IgD-negative memory B cell (primary cell): ENCODE measurements around the gene MAZ. TPM values are rescaled to one million over a fixed set of nuclear protein-coding genes. Genes with fewer than 3 reads are reported as not detected.
"Not testable (repeated sequence)": the region's sequence is repeated elsewhere in the genome, so short reads cannot be mapped to it uniquely, and the experiment has no call there.

Experiments used
- H3K27ac Mint-ChIP-seq, 3 donors: one replicate each; pipeline ENCODE4 v1.8.0; 2020 to 2022; ENCODE audit warnings: mild to moderate bottlenecking in 3 of 3, mixed read lengths in 3 of 3, moderate library complexity in 1 of 3
- H3K27me3 Mint-ChIP-seq: one replicate; pipeline ENCODE4 v1.8.0; 2021; ENCODE audit warnings: mixed read lengths
- H3K36me3 Mint-ChIP-seq: one replicate; pipeline ENCODE4 v1.8.0; 2020; ENCODE audit warnings: mild to moderate bottlenecking, mixed read lengths
- H3K4me1 Mint-ChIP-seq, 3 donors: one replicate each; pipeline ENCODE4 v1.8.0; 2020 to 2022; ENCODE audit warnings: mixed read lengths in 3 of 3, mild to moderate bottlenecking in 1 of 3
- H3K4me3 Mint-ChIP-seq, 4 donors: one replicate each; pipeline ENCODE4 v1.8.0; 2020 to 2022; ENCODE audit warnings: mild to moderate bottlenecking in 4 of 4, mixed read lengths in 4 of 4, moderate library complexity in 3 of 4
- H3K9me3 Mint-ChIP-seq, 3 donors: one replicate each; pipeline ENCODE4 v1.8.0; 2020 to 2021; ENCODE audit warnings: mixed read lengths in 3 of 3, mild to moderate bottlenecking in 1 of 3
- polyA plus RNA-seq: library from polyadenylated mRNA; unstranded; fragments of 300-500 nt; fragmentation: Illumina TruSeq; gene quantifications from one replicate; pipeline ENCODE4 v1.2.3, GENCODE V29; 2021

MAZ gene
- polyA plus RNA-seq, 1 donor from 2014 or later, result 22.9 TPM

DNA sequence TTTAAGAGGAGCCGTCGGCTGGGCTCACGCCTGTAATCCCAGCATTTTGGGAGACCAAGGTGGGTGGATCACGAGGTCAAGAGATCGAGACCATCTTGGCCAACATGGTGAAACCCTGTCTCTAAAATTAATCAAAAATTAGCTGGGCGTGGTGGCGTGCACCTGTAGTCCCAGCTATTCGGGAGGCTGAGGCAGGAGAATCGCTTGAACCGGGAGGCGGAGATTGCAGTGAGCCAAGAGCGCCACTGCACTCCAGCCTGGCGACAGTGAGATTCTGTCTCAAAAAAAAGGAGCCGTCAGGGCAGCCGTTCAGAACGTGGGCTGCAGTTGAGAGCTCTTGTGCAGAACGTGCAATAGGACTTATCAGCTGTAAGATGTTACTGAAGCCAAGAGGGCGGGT, 13.2 kb upstream of the MAZ start:
- peaks cover 19 to 31% (median 21%) of the 10 kb centered on the region in 3 donors for H3K4me1 Mint-ChIP-seq
- not testable (repeated sequence) for H3K27ac Mint-ChIP-seq, H3K9me3 Mint-ChIP-seq, H3K27me3 Mint-ChIP-seq
- H3K4me3 Mint-ChIP-seq, result peak overlapping the region in 1 of 4 donors; percentile 95
- H3K36me3 Mint-ChIP-seq, result peaks cover 14% of the 10 kb centered on the region

DNA sequence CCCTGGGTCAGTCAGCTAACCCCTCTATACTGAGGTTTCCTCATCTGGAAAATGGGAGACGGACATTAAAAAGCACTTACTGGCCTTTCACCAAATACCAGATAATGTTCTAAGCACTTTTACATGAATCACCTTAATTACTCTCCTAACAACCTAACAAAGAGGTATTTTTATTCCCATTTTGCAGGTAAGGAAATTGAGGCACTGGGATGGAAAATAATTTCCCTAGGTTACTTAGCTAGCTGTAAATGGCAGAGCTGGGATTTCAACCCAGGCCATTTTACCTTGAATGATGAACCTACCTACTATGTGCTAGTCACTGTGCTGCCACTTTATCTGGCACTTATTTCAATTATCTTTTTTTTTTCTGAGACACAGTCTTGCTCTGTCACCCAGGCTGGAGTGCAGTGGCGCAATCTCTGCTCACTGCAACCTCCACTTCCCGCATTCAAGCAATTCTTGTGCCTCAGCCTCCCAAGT, 12.1 kb upstream of the MAZ start:
- H3K27ac Mint-ChIP-seq, result no peak overlapping the region
- H3K9me3 Mint-ChIP-seq, result no peaks in the 10 kb centered on the region
- H3K4me1 Mint-ChIP-seq, result peaks cover 19 to 29% (median 21%) of the 10 kb centered on the region in 3 donors
- H3K4me3 Mint-ChIP-seq, result peak overlapping the region in 1 of 4 donors; percentile 71
- no peaks in the 10 kb centered on the region for H3K27me3 Mint-ChIP-seq
- H3K36me3 Mint-ChIP-seq, result peaks cover 13% of the 10 kb centered on the region

DNA sequence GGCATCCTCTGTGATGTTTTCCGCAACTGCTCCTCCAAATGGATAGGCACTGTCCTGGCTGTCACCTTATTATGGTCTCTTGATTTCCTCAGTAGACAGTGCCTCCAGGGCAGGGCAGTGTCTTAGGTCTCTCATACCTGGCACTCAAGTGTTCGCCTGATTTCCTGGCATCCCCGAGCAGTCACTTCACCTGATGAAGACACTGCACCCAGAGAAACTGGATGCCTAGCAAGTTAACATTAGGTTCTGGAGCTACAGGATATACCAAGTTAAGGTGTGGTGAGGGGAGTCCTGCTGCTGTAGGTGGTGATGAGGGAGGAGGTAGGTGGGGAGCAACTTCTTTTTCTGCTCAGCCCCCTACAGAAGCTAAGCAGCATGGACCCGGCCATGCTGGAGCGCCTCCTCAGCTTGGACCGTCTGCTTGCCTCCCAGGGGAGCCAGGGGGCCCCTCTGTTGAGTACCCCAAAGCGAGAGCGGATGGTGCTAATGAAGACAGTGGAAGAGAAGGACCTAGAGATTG, 3.9 kb upstream of the MAZ start:
- H3K4me1 Mint-ChIP-seq, result peaks cover 15 to 18% (median 15%) of the 10 kb centered on the region in 3 donors
- no peaks in the 10 kb centered on the region for H3K27me3 Mint-ChIP-seq
- peak overlapping the region in 1 of 4 donors; percentile 96 for H3K4me3 Mint-ChIP-seq
- H3K36me3 Mint-ChIP-seq, result peaks cover 4% of the 10 kb centered on the region
- H3K9me3 Mint-ChIP-seq, result no peaks in the 10 kb centered on the region
- H3K27ac Mint-ChIP-seq, result peak overlapping the region in 1 of 3 donors; percentile 95

DNA sequence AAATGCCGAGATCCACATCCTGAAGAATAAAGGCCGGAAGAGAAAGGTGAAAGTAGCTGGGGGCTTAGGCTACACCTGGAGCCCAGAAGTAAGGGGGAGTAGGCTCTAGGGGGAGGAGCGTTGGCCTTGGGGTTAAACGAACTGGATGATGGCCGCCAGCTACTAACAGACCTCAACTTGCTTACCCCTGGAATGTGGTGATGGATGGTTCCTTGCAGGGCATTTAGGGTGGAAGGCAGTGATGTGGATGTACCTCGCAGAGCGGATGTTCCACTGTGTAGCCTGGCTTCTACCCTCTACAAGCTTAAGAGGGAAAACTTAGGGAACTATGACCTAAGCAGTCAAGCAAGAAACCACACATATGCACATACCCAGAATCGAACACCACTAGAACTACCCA, 2.3 kb upstream of the MAZ start:
- Mint-ChIP-seq H3K36me3 (peaks cover 5% of the 10 kb centered on the region), H3K4me3 (peak overlapping the region; percentile 96 to 100 (median 100)), H3K9me3 (no peaks in the 10 kb centered on the region), H3K27me3 (no peaks in the 10 kb centered on the region), H3K4me1 (peaks cover 21 to 23% (median 23%) of the 10 kb centered on the region in 3 donors), H3K27ac (peak overlapping the region; percentile 95 to 100 (median 99))

DNA sequence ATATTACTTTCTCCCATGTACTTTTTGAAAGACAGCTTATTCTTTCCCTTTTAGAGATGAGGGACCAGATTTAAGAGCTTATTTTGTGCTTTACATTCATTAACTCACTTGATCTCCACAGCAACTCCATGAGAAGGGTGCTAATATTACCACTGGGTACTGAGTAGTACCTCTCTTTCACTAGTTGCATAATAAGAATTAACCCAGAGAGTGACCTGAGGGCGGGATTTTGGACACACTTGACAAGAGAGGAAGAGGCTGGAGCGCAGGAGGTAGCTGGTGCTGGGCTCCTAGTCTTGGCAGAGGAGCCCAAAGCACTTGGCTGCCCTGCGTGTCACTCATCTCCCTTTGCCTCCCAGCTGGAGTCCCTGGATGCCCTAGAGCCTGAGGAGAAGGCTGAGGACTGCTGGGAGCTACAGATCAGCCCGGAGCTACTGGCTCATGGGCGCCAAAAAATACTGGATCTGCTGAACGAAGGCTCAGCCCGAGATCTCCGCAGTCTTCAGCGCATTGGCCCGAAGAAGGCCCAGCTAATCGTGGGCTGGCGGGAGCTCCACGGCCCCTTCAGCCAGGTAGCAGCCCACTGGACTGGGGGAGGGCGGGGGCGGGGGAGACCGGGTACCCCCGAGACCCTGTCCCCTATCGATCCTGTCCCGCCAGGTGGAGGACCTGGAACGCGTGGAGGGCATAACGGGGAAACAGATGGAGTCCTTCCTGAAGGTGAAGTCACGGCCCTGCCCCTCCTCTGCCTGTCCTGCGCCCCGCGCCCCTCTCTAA, 1.7 kb upstream of the MAZ start:
- Mint-ChIP-seq H3K4me1 (peaks cover 21 to 23% (median 23%) of the 10 kb centered on the region in 3 donors), H3K4me3 (peak overlapping the region; percentile 96 to 100 (median 100)), H3K27ac (peak overlapping the region; percentile 95 to 100 (median 99)), H3K9me3 (no peaks in the 10 kb centered on the region), H3K27me3 (no peaks in the 10 kb centered on the region), H3K36me3 (peaks cover 5% of the 10 kb centered on the region)

DNA sequence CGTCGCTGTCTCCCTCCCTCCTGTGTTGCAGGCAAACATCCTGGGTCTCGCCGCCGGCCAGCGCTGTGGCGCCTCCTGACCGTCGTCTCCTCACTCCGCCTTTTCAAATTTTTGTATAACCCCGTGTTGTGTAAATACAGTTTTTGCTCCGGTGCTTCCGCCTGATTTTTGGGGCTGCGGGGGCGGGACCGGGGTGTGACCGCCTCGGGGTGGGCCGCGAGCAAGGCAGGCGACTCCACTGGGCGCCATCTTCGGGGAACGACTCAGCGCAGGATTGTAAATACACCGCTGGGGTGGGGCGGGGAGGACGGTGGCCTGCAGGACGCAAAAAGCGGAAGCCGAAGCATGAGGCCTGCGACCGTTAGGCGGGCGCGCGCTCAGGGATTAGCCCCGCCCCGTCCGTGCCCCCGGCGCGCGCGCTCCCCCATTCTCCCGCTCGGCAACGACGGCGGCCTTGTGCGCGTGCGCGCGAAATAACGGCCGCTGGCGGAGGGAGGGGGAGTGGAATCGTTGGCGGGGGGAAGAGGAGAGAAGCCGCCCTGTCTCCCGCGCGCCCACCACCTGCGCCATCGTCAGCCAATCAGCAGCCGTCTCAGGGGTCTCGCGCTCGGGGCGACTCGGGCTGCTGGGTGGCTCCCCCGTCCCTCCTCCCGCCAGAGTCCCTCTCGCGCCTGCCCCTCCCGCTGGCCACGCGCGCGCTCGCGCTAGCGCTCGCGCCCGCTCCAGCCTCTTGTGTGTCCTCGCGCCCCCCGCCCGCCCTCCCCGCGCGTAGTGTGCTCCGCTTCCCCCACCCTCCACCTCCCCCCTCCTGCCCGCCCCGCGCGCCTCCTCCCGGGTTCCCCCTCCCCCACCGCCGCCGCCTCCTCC, 864 bp upstream of the MAZ start:
- H3K9me3 Mint-ChIP-seq, result no peaks in the 10 kb centered on the region
- no peaks in the 10 kb centered on the region for H3K27me3 Mint-ChIP-seq
- H3K36me3 Mint-ChIP-seq, result peaks cover 5% of the 10 kb centered on the region
- H3K27ac Mint-ChIP-seq, result peak overlapping the region; percentile 95 to 100 (median 99)
- H3K4me3 Mint-ChIP-seq, result peak overlapping the region; percentile 96 to 100 (median 100)
- peaks cover 23 to 28% (median 26%) of the 10 kb centered on the region in 3 donors for H3K4me1 Mint-ChIP-seq

DNA sequence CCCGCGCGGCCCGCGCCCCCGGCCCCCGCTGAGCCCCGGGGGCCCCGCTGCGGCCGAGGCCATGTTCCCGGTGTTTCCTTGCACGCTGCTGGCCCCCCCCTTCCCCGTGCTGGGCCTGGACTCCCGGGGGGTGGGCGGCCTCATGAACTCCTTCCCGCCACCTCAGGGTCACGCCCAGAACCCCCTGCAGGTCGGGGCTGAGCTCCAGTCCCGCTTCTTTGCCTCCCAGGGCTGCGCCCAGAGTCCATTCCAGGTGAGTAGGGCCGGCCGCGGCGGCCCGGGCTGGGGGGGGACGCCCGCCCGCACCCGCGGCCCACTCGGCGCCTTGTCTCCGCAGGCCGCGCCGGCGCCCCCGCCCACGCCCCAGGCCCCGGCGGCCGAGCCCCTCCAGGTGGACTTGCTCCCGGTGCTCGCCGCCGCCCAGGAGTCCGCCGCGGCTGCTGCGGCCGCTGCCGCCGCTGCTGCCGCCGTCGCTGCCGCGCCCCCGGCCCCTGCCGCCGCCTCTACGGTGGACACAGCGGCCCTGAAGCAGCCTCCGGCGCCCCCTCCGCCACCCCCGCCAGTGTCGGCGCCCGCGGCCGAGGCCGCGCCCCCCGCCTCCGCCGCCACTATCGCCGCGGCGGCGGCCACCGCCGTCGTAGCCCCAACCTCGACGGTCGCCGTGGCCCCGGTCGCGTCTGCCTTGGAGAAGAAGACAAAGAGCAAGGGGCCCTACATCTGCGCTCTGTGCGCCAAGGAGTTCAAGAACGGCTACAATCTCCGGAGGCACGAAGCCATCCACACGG, 504 bp downstream of the MAZ start:
- Mint-ChIP-seq H3K27ac (peak overlapping the region; percentile 90 to 98 (median 95)), H3K36me3 (peaks cover 5% of the 10 kb centered on the region), H3K4me3 (peak overlapping the region; percentile 80 to 97 (median 88)), H3K27me3 (peaks cover 1% of the 10 kb centered on the region), H3K4me1 (peaks cover 27 to 37% (median 35%) of the 10 kb centered on the region in 3 donors), H3K9me3 (no peaks in the 10 kb centered on the region)

DNA sequence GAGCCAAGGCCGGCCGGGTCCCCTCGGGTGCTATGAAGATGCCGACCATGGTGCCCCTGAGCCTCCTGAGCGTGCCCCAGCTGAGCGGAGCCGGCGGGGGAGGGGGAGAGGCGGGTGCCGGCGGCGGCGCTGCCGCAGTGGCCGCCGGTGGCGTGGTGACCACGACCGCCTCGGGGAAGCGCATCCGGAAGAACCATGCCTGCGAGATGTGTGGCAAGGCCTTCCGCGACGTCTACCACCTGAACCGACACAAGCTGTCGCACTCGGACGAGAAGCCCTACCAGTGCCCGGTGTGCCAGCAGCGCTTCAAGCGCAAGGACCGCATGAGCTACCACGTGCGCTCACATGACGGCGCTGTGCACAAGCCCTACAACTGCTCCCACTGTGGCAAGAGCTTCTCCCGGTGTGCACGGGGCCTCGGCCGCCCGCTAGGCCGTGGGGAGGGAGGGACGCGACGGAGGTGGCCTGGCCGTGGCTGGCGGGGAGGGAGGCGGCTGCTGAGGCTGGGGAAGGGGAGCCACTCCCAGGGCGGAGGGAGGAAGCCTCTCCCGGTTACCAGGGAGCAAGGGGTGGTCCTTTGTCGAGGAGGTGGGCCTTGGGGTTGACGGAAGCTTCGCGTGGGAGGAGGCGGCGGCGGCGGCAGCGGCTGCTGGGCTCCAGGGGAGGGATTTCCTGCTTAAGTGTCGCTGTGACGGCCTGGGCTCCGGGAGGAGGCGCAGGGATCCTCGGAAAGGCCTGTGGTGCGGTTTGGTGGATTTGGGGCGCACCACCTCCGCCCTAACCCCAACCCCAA, 1.3 kb downstream of the MAZ start:
- Mint-ChIP-seq H3K36me3 (peaks cover 5% of the 10 kb centered on the region), H3K4me3 (peak overlapping the region; percentile 80 to 97 (median 88)), H3K27ac (peak overlapping the region; percentile 90 to 98 (median 95)), H3K4me1 (peaks cover 27 to 40% (median 35%) of the 10 kb centered on the region in 3 donors), H3K9me3 (no peaks in the 10 kb centered on the region), H3K27me3 (peaks cover 1% of the 10 kb centered on the region)

DNA sequence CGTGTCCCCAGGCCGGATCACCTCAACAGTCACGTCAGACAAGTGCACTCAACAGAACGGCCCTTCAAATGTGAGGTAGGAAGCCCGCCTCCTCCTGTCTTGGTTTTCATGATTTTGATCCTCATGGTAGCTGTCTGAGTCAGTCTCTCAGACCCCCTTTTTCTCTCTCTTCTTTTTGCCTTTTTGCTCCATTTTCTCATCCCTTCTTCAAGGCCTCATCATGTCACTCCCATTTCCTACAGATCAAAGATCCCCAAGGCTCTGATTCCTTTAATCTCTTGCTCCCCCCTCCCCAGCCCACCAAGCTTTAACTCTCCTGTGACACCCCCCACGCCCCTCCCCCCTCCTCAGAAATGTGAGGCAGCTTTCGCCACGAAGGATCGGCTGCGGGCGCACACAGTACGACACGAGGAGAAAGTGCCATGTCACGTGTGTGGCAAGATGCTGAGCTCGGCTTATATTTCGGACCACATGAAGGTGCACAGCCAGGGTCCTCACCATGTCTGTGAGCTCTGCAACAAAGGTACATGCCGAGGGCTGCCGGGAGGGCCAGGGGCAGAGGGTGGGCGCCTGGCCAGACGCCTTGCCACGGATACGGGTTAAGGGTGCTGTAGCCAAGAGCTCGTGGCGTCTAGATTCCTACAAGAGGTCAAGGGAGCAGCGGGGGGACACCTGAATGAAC, 2.0 kb downstream of the MAZ start:
- Mint-ChIP-seq H3K4me1 (peaks cover 27 to 40% (median 35%) of the 10 kb centered on the region in 3 donors), H3K36me3 (peaks cover 5% of the 10 kb centered on the region), H3K27ac (peak overlapping the region; percentile 90 to 98 (median 95)), H3K9me3 (no peaks in the 10 kb centered on the region), H3K4me3 (peak overlapping the region; percentile 80 to 97 (median 88)), H3K27me3 (peaks cover 1% of the 10 kb centered on the region)

DNA sequence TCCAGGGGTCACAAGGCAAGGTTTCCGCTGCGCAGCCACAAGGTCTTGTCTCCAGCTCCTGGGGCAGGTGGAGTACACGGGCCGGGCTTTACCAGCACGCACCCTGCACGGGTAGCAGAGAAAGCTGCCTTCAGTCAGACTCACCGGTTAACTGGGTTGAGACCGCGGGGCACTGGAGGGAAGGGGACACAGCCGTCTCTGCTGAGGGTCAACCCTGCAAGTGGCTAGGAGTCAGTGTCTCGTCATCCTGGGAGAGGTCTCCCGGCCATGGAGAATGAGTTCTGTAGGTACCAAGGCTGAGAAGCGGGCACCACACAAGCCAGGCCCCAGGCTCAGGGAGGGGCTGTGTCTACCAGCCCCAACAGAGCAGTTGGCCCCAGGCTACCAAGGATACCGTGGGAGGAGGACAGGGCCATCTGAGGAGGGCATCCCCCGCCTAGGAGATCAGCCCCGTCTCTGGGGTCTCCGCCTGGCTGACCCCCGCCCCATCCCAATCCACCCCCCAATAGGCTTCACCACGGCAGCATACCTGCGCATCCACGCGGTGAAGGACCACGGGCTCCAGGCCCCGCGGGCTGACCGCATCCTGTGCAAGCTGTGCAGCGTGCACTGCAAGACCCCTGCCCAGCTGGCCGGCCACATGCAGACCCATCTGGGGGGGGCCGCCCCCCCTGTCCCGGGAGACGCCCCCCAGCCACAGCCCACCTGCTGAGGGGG, 2.9 kb downstream of the MAZ start:
- Mint-ChIP-seq H3K9me3 (no peaks in the 10 kb centered on the region), H3K4me3 (peak overlapping the region; percentile 21 to 97 (median 87)), H3K27ac (peak overlapping the region in 2 of 3 donors; percentile 92 to 93), H3K27me3 (peaks cover 1% of the 10 kb centered on the region), H3K4me1 (peaks cover 18 to 33% (median 28%) of the 10 kb centered on the region in 3 donors), H3K36me3 (peaks cover 5% of the 10 kb centered on the region)

DNA sequence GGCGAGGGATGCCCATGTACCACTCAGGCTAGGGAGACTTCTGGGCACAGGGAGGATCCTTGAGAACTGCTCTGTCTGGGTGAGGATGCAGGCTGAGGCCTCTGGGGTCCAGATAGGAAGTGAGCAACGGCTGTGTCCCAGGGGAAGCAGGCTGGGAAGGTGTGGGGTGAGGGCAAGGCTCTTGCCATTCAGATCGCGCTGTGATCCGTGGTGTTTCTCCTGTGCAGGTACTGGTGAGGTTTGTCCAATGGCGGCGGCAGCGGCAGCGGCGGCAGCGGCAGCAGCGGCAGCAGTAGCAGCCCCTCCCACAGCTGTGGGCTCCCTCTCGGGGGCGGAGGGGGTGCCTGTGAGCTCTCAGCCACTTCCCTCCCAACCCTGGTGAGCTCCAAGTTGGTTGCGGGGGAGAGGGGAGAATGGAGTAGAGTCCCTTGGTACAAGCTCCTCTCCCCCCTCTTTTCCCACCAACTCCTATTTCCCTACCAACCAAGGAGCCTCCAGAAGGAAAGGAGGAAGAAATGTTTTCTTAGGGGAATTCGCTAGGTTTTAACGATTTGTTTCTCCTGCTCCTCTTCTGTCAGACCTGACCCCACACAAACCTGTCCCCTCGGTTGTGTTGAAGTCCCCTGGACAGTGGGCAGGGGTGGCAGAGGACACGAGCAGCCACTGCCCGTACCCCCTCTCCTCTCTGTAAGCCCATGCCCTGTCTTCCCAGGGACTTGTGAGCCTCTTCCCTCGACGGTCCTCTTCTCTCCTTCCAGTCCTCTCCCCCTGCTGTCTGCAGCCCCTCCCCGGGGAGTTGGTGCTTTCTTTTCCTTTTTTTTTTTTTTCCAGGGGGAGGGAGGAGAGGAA, 3.7 kb downstream of the MAZ start:
- H3K27ac Mint-ChIP-seq, result peak overlapping the region in 2 of 3 donors; percentile 92 to 93
- peaks cover 13 to 32% (median 24%) of the 10 kb centered on the region in 3 donors for H3K4me1 Mint-ChIP-seq
- no peaks in the 10 kb centered on the region for H3K9me3 Mint-ChIP-seq
- H3K4me3 Mint-ChIP-seq, result peak overlapping the region in 3 of 4 donors; percentile 80 to 88 (median 85)
- peaks cover 1% of the 10 kb centered on the region for H3K27me3 Mint-ChIP-seq
- H3K36me3 Mint-ChIP-seq, result peaks cover 5% of the 10 kb centered on the region

DNA sequence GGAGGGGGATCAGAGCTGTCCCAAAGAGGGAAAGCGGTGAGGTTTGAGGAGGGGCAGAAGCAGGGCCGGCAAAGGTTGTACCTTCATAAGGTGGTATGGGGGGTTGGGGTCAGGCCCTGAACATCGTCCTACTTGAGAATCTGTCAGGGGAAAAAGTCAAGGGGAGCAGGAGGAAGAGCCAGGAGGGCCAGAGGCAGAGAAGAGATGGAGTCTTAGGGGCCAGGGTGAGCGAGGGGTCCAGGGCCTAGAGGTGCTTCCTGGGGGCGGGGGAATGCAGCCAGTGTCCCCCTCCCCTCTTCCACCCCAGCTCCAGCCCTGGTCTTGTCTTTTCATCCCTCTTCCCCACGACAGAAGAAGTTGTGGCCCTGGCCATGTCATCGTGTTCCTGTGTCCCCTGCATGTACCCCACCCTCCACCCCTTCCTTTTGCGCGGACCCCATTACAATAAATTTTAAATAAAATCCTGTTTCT, 4.4 kb downstream of the MAZ start:
- Mint-ChIP-seq H3K9me3 (no peaks in the 10 kb centered on the region), H3K27ac (peak overlapping the region in 2 of 3 donors; percentile 92 to 93), H3K4me1 (peaks cover 11 to 35% (median 27%) of the 10 kb centered on the region in 3 donors), H3K36me3 (peaks cover 4% of the 10 kb centered on the region), H3K27me3 (peaks cover 2% of the 10 kb centered on the region), H3K4me3 (peak overlapping the region; percentile 78 to 94 (median 84))
